BE2C (cell line): ENCODE measurements around the gene NPEPPS.

Experiments used
- DNase-seq: peaks from one replicate; pipeline ENCODE4 v3.0.0-alpha.2; 2020
- H3K27me3 ChIP-seq: fragments of 250-450 bp; sonication (Bioruptor Pico); 2 replicates; pipeline ENCODE4 v1.5.1; 2020; ENCODE audit warnings: mild to moderate bottlenecking
- H3K36me3 ChIP-seq: fragments of 250-450 bp; sonication (Bioruptor Pico); 2 replicates; pipeline ENCODE4 v1.5.1; 2020; ENCODE audit warnings: mild to moderate bottlenecking
- H3K4me1 ChIP-seq: fragments of 250-450 bp; sonication (Bioruptor Pico); 2 replicates; pipeline ENCODE4 v1.5.1; 2020
- H3K4me3 ChIP-seq: 2 replicates; pipeline ENCODE4 v1.5.1; 2011; ENCODE audit warnings: low read depth, low read length
- H3K9me3 ChIP-seq: fragments of 250-450 bp; sonication (Bioruptor Pico); 2 replicates; pipeline ENCODE4 v1.5.1; 2020
- TF ChIP-seq, protein P1 (sequence below): IDR thresholded peaks from 2 replicates; pipeline ENCODE4 v1.5.1; 2012; ENCODE audit warnings: mild to moderate bottlenecking, low read depth, low read length

The NPEPPS gene

DNA sequence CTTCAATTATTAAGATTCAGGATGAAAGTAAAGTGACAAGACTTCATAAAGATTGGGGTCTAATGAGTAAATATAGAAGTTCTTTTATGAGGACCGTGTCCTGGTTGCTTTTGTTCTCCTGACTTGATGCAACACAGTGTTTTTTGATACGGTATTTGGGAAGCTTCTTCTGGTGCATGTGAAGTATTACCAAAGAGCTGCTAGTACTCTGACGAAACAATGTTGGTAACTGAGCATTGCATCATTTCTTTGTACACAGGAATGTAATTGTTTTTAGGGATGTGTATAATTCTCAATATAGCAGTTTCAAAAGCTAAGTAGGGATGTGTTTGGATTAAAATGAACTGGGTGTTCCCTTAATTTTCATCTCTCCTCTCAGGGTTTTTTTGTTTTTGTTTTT lies 134.7 kb downstream of the NPEPPS start:
- Histone ChIP-seq H3K4me3 (no peak overlapping the region), H3K36me3 (peaks cover 93% of the 10 kb centered on the region), H3K4me1 (no peaks in the 10 kb centered on the region), H3K27me3 (no peaks in the 10 kb centered on the region), H3K9me3 (no peaks in the 10 kb centered on the region)
- TF ChIP-seq, protein P1, sequence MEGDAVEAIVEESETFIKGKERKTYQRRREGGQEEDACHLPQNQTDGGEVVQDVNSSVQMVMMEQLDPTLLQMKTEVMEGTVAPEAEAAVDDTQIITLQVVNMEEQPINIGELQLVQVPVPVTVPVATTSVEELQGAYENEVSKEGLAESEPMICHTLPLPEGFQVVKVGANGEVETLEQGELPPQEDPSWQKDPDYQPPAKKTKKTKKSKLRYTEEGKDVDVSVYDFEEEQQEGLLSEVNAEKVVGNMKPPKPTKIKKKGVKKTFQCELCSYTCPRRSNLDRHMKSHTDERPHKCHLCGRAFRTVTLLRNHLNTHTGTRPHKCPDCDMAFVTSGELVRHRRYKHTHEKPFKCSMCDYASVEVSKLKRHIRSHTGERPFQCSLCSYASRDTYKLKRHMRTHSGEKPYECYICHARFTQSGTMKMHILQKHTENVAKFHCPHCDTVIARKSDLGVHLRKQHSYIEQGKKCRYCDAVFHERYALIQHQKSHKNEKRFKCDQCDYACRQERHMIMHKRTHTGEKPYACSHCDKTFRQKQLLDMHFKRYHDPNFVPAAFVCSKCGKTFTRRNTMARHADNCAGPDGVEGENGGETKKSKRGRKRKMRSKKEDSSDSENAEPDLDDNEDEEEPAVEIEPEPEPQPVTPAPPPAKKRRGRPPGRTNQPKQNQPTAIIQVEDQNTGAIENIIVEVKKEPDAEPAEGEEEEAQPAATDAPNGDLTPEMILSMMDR = no peak
- no peak for DNase-seq

DNA sequence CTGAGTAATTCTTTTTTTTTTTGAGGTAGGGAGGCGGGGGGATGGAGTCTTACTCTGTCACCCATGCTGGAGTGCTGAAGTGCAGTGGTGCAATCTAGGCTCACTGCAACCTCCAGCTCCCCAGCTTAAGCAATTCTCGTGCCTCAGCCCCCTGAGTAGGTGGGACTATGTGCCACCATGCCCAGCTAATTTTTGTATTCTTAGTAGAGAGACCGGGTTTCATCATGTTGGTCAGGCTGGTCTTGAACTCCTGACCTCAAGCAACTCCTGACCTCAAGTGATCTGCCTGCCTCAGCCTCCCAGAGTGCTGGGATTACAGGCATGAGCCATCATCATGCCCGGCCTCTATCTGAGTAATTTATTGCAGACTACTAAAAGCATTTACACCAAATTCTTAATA lies 138.2 kb downstream of the NPEPPS start:
- TF ChIP-seq, protein P1 = no peak
- H3K36me3 ChIP-seq = peaks cover 95% of the 10 kb centered on the region
- H3K4me1 ChIP-seq = no peaks in the 10 kb centered on the region
- no peaks in the 10 kb centered on the region for H3K9me3 ChIP-seq
- H3K27me3 ChIP-seq = no peaks in the 10 kb centered on the region
- DNase-seq = no peak
- H3K4me3 ChIP-seq = no peak overlapping the region

DNA sequence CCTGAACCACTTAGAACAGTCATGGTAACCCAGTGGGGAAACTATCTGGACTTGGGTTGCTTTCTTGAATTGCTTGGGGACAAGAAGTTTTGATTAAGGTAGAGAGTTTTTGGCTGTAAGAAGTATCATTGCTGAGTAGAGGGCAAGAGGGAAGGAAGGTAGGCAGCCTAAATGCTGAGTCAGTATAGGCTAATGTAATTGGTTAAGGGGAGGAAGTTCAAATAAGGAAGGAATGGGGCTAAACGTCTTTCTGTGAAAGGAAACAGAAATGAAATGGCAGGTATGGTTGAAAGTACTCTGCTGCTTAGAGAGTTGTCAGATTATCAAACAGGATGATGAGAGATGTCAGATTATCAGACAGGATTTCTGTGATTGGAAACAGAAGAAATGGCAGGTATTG lies 139.2 kb downstream of the NPEPPS start:
- DNase-seq = no peak
- TF ChIP-seq, protein P1 = no peak
- no peaks in the 10 kb centered on the region for H3K9me3 ChIP-seq
- H3K36me3 ChIP-seq = peaks cover 95% of the 10 kb centered on the region
- no peaks in the 10 kb centered on the region for H3K4me1 ChIP-seq
- no peaks in the 10 kb centered on the region for H3K27me3 ChIP-seq
- H3K4me3 ChIP-seq = no peak overlapping the region
